Osteoblast (primary cell): Measurements from ENCODE around the gene TRAF3IP3. TPM values are rescaled to one million over a fixed set of nuclear protein-coding genes. Genes with fewer than 3 reads are reported as not detected.

Experiments
- DNase-seq: peaks from one replicate; pipeline ENCODE4 v3.0.0; 2011; ENCODE audit warnings: low spot score, mixed read lengths; ENCODE audit not compliant: insufficient read length; ENCODE audit errors: missing footprints
- H2AFZ ChIP-seq: 2 replicates; pipeline ENCODE4 v1.6.0; 2011; ENCODE audit warnings: mild to moderate bottlenecking, low read length
- H3K27ac ChIP-seq: 2 replicates; pipeline ENCODE4 v1.5.1; 2011; ENCODE audit warnings: mild to moderate bottlenecking, low read depth, low read length, moderate library complexity
- H3K27me3 ChIP-seq: 2 replicates; pipeline ENCODE4 v1.6.0; 2012; ENCODE audit warnings: mild to moderate bottlenecking, control low read depth, inconsistent platforms, low read length, moderate library complexity; ENCODE audit not compliant: insufficient read depth
- H3K36me3 ChIP-seq: 2 replicates; pipeline ENCODE4 v1.5.1; 2011; ENCODE audit warnings: mild to moderate bottlenecking, low read length, control low read depth, moderate library complexity; ENCODE audit not compliant: insufficient read depth
- H3K4me1 ChIP-seq: 2 replicates; pipeline ENCODE4 v1.5.1; 2011; ENCODE audit warnings: mild to moderate bottlenecking, low read length, control low read depth, moderate library complexity; ENCODE audit not compliant: insufficient read depth
- H3K4me2 ChIP-seq: 2 replicates; pipeline ENCODE4 v1.6.0; 2011; ENCODE audit warnings: mild to moderate bottlenecking, low read length; ENCODE audit not compliant: insufficient read depth
- H3K4me3 ChIP-seq: fragments of 200-600 bp; sonication (generic); 3 replicates; pipeline ENCODE4 v1.5.1; 2012; ENCODE audit warnings: mild to moderate bottlenecking, low read length, inconsistent platforms; ENCODE audit not compliant: insufficient read depth
- H3K79me2 ChIP-seq: 2 replicates; pipeline ENCODE4 v1.6.0; 2012; ENCODE audit warnings: mild to moderate bottlenecking, low read length, control low read depth, inconsistent platforms; ENCODE audit not compliant: insufficient read depth
- H3K9me3 ChIP-seq: 2 replicates; pipeline ENCODE4 v1.5.1; 2011; ENCODE audit warnings: low read depth, low read length, control low read depth
- H4K20me1 ChIP-seq: 2 replicates; pipeline ENCODE4 v1.6.0; 2012; ENCODE audit warnings: mild to moderate bottlenecking, low read length, control low read depth; ENCODE audit not compliant: insufficient read depth
- CTCF ChIP-seq: IDR thresholded peaks from 2 replicates; pipeline ENCODE4 v1.5.1; 2011; ENCODE audit warnings: mild to moderate bottlenecking, low read depth, low read length, moderate library complexity; ENCODE audit errors: extremely low read depth
- total RNA-seq: library from RNA; depleted of rRNA; stranded (reverse); fragments of >200 nt; gene quantifications from 2 replicates; pipeline ENCODE4 v1.2.3, GENCODE V29; 2012

The TRAF3IP3 gene
- total RNA-seq, 1 donor: not detected

GRCh38 chr1:209723265-209723664 lies 32.6 kb upstream of the TRAF3IP3 start:
- no peak overlapping the region for H3K27ac ChIP-seq
- TF ChIP-seq CTCF: no peak
- peaks cover 2% of the 10 kb centered on the region for H3K27me3 ChIP-seq
- no peaks in the 10 kb centered on the region for H3K79me2 ChIP-seq
- no peak overlapping the region for H3K4me2 ChIP-seq
- H3K4me3 ChIP-seq: no peak overlapping the region
- no peaks in the 10 kb centered on the region for H3K9me3 ChIP-seq
- no peaks in the 10 kb centered on the region for H3K36me3 ChIP-seq
- H3K4me1 ChIP-seq: peaks cover 13% of the 10 kb centered on the region
- no peak for DNase-seq
- H4K20me1 ChIP-seq: no peaks in the 10 kb centered on the region
- no peak overlapping the region for H2AFZ ChIP-seq

GRCh38 chr1:209723756-209724693 lies 31.8 kb upstream of the TRAF3IP3 start:
- no peaks in the 10 kb centered on the region for H3K9me3 ChIP-seq
- H2AFZ ChIP-seq: no peak overlapping the region
- no peak overlapping the region for H3K4me2 ChIP-seq
- no peak for TF ChIP-seq CTCF
- no peaks in the 10 kb centered on the region for H3K79me2 ChIP-seq
- H3K4me3 ChIP-seq: no peak overlapping the region
- no peak for DNase-seq
- peak overlapping the region; percentile 5 for H3K27ac ChIP-seq
- H3K27me3 ChIP-seq: peaks cover 2% of the 10 kb centered on the region
- peaks cover 13% of the 10 kb centered on the region for H3K4me1 ChIP-seq
- H4K20me1 ChIP-seq: no peaks in the 10 kb centered on the region
- H3K36me3 ChIP-seq: no peaks in the 10 kb centered on the region

GRCh38 chr1:209727286-209727685 lies 28.6 kb upstream of the TRAF3IP3 start:
- H3K79me2 ChIP-seq: no peaks in the 10 kb centered on the region
- no peak overlapping the region for H3K4me3 ChIP-seq
- no peak for DNase-seq
- no peaks in the 10 kb centered on the region for H3K9me3 ChIP-seq
- no peaks in the 10 kb centered on the region for H3K36me3 ChIP-seq
- H3K27ac ChIP-seq: no peak overlapping the region
- peaks cover 6% of the 10 kb centered on the region for H3K4me1 ChIP-seq
- no peaks in the 10 kb centered on the region for H4K20me1 ChIP-seq
- no peak for TF ChIP-seq CTCF
- H2AFZ ChIP-seq: no peak overlapping the region
- H3K4me2 ChIP-seq: no peak overlapping the region
- H3K27me3 ChIP-seq: peaks cover 2% of the 10 kb centered on the region

GRCh38 chr1:209727785-209728184 lies 28.1 kb upstream of the TRAF3IP3 start:
- Histone ChIP-seq H3K79me2 (no peaks in the 10 kb centered on the region), H2AFZ (no peak overlapping the region), H3K36me3 (no peaks in the 10 kb centered on the region), H3K27ac (no peak overlapping the region), H3K4me2 (no peak overlapping the region), H3K27me3 (peaks cover 2% of the 10 kb centered on the region), H3K4me3 (no peak overlapping the region), H4K20me1 (no peaks in the 10 kb centered on the region), H3K9me3 (no peaks in the 10 kb centered on the region), H3K4me1 (peaks cover 7% of the 10 kb centered on the region)
- DNase-seq: no peak
- no peak for TF ChIP-seq CTCF
